NCI-H774 (cell line): ENCODE measurements around the gene TSC22D1.
A peak's percentile ranks its signal among the peaks of the same experiment; 100 is the strongest.

Source experiments
- DNase-seq: peaks from one replicate; lab custom pipeline; 2025; lab: John Stamatoyannopoulos, UW

TSC22D1 gene

DNA sequence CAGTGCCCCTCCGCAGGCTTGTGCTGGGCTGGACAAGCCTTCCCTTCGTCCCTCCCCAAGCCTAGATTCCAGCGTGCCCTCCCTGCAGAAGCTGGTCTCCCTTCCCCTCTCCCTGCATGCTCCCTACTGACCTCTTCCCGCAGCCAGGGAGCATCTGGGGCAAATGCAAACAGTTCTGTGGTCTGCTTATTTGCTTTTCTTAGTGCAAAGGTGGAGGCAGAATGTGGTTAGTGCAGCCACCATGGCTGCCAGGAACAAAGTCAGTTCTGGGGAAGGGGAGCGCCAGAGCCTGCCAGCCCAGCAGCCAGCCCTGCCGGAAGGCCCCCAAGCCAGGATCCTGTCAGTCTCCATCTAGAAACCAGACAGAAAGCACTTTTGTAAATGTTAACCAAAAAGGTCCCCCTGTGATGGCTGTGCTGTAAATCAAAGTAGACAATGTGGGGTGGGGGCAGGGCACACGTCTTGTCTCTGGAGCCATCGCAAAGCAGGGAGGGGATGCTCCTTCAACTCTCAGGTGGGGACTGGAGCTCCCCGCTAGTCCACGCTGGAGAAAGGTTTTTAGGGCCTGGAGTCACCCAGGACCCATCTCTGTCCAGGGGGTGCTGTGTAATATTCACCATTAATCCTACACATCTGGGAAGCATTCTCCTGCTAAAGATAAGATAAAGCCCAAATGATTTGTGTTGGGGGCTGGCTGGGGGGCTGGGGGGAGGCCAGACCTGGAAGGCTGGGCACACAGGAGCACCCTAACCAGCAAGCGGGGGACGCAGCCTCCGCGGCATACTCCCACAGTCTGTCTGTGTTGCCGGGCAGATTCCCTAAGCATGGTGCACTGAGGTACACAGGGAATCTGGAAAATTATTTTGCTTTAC lies 171.6 kb downstream of the TSC22D1 start:
- peak; percentile 13 for DNase-seq

DNA sequence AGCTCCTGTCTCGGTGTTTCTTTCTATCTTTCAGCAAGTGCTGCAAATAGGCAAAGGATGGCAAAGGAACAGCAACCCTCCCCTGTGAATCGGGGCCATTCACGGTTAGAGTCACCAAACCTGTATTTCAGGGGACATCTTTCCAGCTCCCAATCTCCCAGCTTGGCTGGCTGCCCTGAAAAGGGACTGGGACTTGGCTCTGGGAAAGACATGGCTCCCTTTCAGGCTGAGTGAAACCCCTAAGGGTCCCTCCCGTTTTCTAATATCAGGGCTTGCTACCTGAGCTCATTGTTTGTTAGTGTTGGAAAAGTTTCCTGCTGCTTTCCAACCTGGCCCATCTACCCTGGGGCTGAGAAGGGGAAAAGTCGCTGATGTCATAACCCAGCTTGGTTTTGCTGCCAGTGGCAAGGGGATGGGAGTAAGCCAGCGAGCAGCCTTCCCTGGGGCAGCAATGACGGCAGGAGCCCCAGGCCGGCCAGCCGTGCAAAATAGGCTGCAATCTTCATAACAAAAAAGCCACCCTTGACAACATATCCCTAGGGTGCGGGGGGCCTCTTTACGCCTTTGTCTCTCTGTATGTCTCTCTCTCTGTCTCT lies 172.6 kb downstream of the TSC22D1 start:
- no peak for DNase-seq

DNA sequence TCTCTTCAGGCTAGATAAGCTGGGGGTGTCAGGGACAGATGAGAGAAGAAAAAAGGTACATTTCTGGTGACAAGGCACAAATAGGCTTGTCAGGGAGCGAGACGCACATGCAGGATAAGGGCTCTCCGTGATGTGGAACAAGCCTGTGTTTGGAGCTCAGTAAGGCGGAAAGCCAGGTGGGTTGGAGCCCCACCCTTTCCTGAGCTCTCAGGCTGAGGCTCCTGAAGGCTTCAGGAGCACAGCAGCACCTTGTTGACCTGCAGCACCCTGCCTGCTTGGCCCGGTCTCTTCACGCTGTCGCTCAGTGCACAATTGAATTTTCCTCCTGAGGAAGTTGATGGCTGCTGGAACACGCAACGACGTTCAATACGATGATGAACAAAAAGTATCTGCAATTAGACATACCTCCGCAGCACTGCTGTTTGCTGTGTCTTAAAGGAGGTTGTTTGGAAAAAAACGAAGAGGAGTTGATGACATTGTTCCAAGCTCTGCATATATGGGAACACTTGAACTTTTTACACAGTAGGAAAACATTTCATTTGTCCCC lies 173.2 kb downstream of the TSC22D1 start:
- no peak for DNase-seq

DNA sequence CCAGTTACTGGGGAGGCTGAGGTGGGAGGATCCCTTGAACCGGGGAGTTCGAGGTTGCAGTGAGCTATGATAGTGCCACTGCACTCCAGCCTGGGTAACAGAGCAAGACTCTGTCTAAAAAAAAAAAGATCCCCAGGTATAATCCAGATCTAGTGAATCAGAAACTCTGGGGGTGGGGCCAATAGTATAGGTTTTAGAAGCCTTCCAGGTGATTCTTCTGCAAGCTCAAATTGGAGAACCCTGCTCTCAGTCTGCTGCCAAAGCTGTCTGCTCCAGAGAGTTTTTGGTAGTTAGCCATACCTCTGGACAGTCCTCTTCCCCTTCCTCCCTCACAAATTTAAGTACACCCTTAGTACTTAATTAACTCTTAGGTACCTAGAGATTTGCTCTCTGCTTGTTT lies 174.6 kb downstream of the TSC22D1 start:
- DNase-seq: no peak

DNA sequence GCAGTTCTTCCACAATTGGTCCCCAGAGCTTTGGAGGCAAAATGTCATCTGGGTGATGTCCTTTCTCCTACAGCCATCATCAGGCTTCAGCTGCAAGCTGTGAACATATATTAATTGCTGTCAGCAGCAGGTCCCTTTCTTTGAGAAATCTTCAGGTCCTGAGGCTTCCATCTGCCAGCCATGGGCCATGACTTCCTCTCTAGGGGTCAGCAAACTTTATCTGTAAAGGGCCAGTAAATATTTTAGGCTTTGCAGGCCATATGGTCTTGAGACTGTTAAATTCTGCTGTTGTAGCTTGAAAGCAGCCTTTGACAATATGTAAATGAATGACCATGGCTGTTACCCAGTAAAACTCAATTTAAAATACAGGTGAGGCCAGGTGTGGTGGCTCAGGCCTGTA lies 175.4 kb downstream of the TSC22D1 start:
- no peak for DNase-seq

DNA sequence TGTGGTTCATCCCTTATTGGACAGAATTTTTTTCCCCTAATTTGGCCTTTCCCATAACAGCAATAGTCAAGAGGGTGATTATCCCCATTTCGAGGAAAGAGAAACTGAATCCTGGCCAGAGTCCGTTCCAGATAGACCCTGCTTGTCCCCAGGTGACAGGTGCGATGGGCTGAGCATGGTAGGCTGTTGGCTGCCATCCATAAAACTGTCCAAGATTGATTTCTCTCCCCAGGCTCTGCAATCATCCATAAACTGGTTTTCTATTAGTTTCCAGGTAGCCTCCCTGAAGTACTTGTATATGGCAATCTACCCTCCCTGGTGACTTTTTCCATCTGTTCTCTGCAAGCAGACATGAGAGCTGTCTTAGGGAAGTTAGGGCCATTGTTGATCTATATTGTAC lies 177.1 kb downstream of the TSC22D1 start:
- DNase-seq: peak; percentile 13

- no peak for DNase-seq
Observed at GRCh38 chr13:44398606-44399005, 177.5 kb downstream of the TSC22D1 start.

GRCh38 chr13:44397766-44398223 lies 178.3 kb downstream of the TSC22D1 start:
- DNase-seq: no peak

DNA sequence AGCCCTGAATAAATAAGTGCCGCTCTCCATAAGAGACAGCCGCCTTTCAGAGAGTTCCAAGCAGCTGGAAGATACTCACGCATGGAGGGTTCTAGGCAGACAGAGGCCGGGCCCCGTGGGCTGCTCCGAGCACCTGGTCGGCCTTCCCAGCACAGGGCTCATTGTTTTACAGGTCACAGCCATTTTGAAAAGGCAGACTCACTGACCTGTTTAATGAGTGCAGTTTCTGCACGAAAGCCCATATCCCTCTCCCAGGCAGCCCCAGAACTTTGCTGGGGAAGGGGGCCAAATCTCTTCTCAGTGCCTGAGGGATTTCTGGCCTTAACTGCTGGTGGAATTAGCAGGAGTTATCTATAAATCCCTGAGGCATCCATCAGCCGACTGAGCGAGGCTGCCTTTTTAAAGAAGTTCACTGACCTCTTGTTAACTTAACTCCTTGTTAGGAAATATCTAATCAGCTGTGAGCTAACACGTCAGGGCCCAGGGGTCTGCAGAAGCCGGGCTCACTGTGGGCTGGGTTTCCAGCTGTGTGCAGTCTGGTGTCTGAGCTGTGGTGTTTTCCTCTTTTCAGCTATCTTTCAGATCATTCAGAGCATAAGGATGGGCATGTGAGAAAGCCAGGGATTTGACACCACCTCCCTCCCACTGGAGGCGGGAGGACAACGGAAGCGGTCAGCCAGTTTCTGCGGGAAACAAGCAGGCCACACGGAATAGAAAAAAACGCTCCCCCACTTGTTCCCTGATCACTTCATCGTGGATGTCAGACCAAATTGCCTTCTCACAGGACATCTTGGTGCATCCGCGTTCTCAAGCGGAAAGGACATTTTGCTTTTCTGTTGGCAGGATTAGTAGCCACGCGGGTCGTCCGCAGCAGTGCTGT lies 179.2 kb downstream of the TSC22D1 start:
- DNase-seq: no peak

DNA sequence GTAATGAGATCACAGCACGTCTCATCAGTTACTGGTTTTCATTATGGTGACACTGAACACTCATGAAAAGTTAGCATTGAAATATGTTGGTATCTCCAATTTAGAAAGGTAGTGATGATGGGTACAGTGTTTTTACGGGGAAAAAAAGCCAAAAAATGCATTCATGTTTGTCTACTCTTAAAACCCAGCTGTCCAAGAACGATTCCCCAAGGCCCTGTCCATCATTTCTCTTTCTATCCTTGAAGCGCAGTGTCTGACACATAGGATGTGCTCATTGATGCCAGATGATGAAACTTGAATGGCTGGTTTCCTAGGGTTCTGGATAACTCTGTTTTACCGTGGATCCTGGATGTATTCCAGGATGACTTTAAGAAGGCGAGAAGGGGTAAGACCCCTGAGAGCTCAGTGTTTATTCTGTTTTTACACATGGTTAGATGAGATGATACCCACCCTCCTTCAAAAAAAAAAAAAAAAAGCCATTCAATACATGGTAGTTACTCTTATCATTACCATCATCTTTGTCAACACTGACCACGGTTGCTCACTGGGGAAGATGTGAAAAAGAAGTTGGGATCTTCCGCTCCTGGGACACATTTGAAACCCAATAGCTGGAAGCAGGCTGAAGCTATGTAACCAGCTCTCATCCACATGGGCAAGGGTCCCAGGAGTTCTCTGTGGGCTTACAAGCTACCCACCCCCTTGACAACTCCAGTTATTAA lies 180.0 kb downstream of the TSC22D1 start:
- no peak for DNase-seq

- no peak for DNase-seq
Observed at GRCh38 chr13:44394658-44395057, 181.5 kb downstream of the TSC22D1 start.

GRCh38 chr13:44393391-44393790 lies 182.7 kb downstream of the TSC22D1 start:
- DNase-seq: no peak

- no peak for DNase-seq
Observed at GRCh38 chr13:44389876-44390275, 186.3 kb downstream of the TSC22D1 start.

- DNase-seq: no peak
Observed at GRCh38 chr13:44389060-44389666, 187.0 kb downstream of the TSC22D1 start.

GRCh38 chr13:44388427-44389059 lies 187.6 kb downstream of the TSC22D1 start:
- DNase-seq: no peak

DNA sequence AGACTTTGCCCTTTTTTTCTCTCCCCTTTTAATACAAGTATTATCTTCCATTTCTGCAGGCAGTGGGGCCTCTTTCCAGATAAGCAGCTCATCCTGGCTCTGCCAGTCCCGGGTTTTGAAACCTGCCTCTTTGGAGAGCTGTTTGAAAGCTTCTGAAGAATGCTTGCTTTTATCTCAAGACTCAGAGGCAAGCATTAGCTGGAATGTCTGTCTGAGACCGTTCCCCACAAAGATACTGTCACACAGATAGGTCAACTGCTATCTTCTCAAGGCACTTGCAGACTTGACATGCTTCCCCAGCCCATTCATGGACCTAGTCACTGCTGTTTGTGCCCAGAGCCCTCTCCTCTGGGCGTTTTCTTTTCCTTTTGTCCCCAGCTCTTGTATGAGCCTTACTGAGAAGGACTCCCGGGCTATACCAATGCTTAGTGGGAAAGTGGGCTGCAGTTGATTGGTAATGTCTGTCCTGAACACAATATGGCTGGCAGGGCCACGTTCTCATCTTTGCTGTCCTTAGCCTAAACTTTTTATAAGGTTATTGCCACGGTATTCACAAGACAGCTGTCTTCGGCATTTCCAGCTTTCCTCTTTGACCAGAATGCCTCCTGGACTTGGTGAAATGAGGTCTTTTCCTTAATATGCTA lies 189.1 kb downstream of the TSC22D1 start:
- no peak for DNase-seq

DNA sequence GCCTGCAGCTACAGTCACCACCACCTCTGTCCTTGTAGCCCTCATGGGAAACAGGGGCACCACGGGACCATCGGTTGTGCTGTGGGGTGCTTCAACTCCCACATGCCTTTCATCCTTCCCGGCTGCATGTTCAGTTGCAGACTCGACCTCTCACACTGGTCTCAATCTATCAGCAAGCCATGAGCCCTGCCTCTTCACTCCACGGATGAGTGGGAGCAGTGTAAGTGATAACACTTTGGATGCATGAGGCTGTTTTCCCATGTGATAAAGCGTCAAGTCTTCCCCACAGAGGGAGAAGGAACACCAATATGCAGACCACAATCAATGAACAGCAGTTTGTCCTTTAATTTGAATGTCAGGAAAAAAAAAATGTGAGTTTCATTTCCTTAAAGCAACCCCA lies 190.3 kb downstream of the TSC22D1 start:
- DNase-seq: no peak

GRCh38 chr13:44385401-44385800 lies 190.7 kb downstream of the TSC22D1 start:
- no peak for DNase-seq

DNA sequence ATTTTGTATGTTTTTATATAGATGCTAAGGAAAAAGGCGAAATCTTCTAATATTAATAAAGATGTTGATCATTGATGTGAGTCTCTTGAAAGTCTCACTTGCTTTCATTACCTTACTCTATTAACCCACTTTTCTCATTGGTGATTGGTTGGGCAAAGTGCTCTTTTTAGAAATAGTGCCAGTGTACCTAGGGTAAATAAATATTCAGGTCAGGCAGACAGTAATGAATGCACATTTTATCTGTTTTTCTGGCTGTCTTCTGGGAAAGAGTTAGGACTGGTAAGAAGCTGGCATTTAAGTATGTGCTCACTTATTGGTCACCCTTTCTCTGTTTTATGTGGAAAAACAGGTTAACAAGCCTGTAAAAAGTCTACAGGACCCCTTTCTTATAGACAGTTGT lies 191.4 kb downstream of the TSC22D1 start:
- DNase-seq: no peak

DNA sequence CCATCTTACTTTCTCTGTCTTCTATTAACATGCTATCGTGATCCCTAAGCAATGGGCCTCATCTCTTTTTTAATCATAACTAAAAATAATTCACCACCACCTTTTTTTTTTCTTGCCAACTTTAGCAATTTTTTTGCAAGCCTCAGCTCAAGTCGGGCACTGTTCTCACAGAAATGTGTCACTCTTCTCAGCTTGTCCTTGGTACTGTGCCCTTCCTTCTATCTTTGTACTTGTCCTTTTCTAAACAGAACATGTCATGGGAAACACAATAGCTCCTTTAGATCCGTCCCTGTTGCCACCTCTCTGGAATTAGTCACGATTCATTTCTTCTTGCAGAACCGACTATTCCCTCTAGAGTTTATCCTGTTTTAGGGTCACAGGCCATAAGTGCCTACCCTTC lies 192.2 kb downstream of the TSC22D1 start:
- DNase-seq: no peak
